ENCODE results near the gene SLC4A7.

SLC4A7 gene

GRCh38 chr3:27384191-27384590, 100.0 kb downstream of the SLC4A7 start:
- no peak for DNase-seq
- in situ Hi-C loops (cut with HindIII; ENCODE audit: low pct_ligation_motif_present, low pct_unique_long_range_greater_than_20kb, low sequenced_read_pairs), result no loop called here

DNA sequence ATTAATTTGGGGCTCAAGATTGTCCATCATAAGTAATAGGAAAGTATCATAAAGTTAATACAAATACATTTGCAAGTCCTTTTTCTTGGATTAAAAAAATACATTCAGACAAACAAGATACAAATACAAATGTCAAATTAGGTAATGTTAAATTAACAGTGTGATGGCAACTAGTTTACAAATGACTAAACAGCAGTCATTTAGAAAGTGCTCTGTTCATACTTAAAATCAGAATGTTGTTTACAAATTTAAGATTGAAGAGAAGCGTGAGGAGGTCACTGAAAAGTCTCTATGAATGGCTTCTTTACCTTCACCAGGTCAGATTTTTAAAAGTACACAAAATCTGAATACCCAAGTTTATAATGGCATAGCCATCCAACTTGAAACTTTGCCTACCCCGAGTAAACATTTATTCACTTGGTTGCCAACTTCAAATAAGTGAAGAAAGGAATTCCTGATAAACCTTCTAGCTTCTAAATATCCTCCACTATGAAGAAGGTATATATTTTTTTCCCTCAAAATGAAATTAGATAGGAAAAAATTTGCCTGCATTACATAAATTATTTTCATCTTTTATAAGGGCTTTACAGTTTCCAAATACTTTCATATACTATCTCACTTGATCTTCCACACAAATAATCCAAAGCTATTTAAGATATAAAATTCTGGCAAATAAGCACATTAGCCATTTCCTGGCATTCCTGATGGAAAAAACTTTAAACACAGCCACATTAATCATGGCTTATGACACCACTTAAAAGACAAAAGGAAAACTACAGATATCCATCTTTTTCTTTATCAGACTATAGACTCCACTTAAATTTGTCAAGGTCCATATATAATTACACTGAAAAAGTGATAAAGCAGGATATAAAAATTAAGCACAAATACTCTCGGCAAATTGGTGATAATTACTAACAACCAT, 103.5 kb downstream of the SLC4A7 start:
- no peak for DNase-seq
- in situ Hi-C loops (cut with HindIII; ENCODE audit: low pct_ligation_motif_present, low pct_unique_long_range_greater_than_20kb, low sequenced_read_pairs), result no loop called here

- in situ Hi-C loops (cut with HindIII; ENCODE audit: low pct_ligation_motif_present, low pct_unique_long_range_greater_than_20kb, low sequenced_read_pairs), result no loop called here
Measured at GRCh38 chr3:27378331-27378730, 105.9 kb downstream of the SLC4A7 start.

DNA sequence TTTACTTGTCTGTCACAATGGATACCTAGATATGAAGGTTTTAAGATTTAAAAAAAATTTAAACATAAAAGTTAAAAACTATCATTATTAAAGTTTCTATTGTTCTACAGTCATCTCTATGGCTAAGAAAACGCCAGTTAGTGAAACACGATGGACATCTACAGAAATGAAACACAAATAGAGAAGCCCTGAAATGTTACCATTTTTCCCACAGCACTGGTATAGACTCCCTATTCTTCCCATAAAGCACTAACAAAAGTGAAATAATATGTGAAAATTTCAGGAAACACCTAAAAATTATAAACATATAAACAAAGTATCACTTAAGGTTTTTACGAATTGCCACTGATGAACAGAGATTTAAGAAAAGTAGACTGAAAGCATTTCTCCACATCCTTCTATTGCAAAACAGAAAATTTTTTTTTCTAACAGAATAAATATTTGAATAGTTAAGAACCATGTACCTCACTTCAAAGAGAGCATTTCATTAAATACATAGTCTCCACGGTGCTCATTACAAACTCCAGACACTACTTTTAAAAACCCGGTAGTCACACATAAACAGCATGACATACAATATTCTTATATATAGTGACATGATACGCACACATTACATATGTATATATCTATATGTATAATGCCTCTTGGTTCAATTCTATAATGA, 107.9 kb downstream of the SLC4A7 start:
- in situ Hi-C loops (cut with HindIII; ENCODE audit: low pct_ligation_motif_present, low pct_unique_long_range_greater_than_20kb, low sequenced_read_pairs), result no loop called here
- DNase-seq, result no peak

More at GRCh38 chr3:27378331-27378730, 105.9 kb downstream of the SLC4A7 start:
- DNase-seq, result no peak

- in situ Hi-C loops (cut with HindIII; ENCODE audit: low pct_ligation_motif_present, low pct_unique_long_range_greater_than_20kb, low sequenced_read_pairs), result no loop called here
- peak; percentile 90 for DNase-seq
Measured at GRCh38 chr3:27368831-27369607, 115.2 kb downstream of the SLC4A7 start, which contains the start of gene NEK10. TSS of gene NEK10 (minus strand) at chr3:27369383. CDS start at chr3:27352882, 16,501 bp downstream.

DNA sequence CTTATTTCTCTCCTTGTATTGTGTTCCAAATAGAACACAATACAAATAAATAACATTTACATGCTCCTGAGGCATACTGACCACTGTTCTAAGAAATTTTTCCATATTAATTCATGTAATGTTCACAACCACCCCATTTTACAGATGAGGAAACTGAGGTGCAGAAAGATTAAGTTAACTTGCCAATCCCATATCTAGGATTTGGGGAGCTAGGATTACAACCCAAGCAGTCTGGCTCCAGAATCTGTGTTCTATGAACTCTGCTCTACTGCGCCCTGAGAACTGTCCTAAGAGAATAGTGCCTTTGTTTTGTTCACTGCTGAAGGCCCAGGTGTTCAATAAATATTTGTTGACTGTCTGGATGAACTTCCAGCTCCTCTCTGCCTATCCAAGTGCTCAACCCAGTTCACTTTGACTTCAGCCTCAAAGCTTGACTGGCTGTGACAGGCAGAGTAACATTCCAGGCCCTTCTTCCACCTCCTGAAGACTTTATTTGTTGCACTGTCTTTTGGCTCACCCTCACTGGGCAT, 118.1 kb downstream of the SLC4A7 start:
- in situ Hi-C loops (cut with HindIII; ENCODE audit: low pct_ligation_motif_present, low pct_unique_long_range_greater_than_20kb, low sequenced_read_pairs), result no loop called here
- no peak for DNase-seq

GRCh38 chr3:27360113-27361078, 123.8 kb downstream of the SLC4A7 start:
- DNase-seq, result no peak
- in situ Hi-C loops (cut with HindIII; ENCODE audit: low pct_ligation_motif_present, low pct_unique_long_range_greater_than_20kb, low sequenced_read_pairs), result no loop called here

DNA sequence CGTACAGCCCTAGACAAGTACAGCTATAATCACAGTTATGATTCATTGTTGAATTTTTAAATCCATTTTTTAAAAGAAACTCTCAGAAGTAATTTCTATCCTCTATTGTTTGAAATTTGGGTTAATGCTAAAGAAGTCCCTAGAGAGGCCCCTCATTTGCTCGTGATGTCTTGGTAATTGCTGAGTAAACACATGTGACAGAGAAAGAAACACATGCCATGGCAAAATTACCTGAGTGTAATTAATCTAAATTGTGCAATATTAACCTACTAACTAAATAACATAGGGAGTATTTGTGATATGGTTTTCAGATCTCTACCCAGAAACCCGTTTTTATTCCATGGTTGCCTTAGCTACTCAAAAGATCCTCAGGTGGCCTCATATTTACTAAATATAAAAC, 125.8 kb downstream of the SLC4A7 start:
- DNase-seq, result no peak
- in situ Hi-C loops (cut with HindIII; ENCODE audit: low pct_ligation_motif_present, low pct_unique_long_range_greater_than_20kb, low sequenced_read_pairs), result no loop called here

DNA sequence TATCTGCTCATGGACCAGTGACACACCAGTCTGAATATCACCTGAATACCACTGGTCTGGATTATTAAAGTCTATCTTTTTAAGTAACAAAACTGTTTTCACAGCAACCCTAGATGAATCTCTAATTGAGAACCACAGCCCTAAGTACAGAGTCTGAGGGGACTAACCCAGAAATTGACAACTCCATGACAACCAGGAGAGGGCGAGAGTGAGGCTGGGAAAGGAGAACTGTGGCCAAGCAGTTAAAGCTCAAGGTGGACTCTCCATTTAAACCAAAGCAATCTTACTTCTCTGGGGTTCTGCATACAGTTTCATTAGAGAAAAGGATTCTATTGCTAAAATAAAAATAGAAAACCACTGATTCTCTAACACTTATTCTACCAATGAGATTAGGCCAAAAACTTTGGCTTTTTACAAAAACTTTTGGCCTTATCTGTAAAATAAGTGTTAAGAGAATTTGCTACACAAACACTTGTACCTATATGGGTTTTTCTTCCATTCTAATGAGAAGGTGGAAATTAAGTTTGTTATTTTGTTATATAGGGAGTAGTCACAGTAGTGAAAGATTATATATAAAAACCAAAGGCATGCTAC, 126.4 kb downstream of the SLC4A7 start:
- in situ Hi-C loops (cut with HindIII; ENCODE audit: low pct_ligation_motif_present, low pct_unique_long_range_greater_than_20kb, low sequenced_read_pairs), result no loop called here
- DNase-seq, result peak; percentile 65

DNA sequence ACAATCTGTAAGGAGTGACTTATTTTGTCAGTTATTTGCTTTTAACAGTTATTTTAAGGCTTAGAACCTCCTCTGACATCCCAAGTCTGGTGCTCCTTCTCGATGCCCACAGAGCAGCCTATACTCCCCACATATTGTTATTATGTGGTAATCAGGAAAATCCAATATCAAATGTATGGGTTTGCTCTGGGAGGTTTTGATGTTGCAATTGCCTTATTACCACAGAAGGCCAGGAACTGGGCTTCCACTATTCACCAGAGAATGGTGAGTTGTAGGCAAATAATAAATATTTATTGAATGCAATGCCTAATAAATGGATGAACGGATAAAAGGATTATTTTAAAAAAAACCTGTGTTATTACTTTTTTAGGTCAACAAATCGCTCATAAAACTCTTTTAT, 127.2 kb downstream of the SLC4A7 start:
- in situ Hi-C loops (cut with HindIII; ENCODE audit: low pct_ligation_motif_present, low pct_unique_long_range_greater_than_20kb, low sequenced_read_pairs), result no loop called here
- no peak for DNase-seq

GRCh38 chr3:27354588-27355203, 129.5 kb downstream of the SLC4A7 start:
- in situ Hi-C loops (cut with HindIII; ENCODE audit: low pct_ligation_motif_present, low pct_unique_long_range_greater_than_20kb, low sequenced_read_pairs), result no loop called here
- DNase-seq, result no peak

GRCh38 chr3:27354161-27354560, 130.0 kb downstream of the SLC4A7 start:
- DNase-seq, result no peak
- in situ Hi-C loops (cut with HindIII; ENCODE audit: low pct_ligation_motif_present, low pct_unique_long_range_greater_than_20kb, low sequenced_read_pairs), result no loop called here

DNA sequence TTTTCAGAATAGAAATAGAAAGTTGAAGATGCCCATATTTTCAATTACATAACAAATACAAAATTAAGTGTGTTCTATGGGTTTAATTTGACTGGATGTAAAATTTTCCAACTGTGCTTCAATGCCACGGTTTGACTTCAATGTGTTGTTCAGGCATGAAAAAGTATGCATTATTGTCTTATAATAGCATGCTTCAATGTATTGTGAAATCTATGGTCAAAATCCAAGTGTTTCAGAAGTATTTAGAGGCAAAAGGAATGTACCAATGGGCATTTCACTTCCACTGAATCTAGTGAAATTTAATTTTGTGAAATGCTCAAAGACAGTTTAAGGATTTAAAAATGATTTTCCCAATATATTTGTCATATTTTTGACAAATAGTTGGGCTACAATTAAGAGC, 131.0 kb downstream of the SLC4A7 start:
- in situ Hi-C loops (cut with HindIII; ENCODE audit: low pct_ligation_motif_present, low pct_unique_long_range_greater_than_20kb, low sequenced_read_pairs), result no loop called here
- DNase-seq, result no peak

- in situ Hi-C loops (cut with HindIII; ENCODE audit: low pct_ligation_motif_present, low pct_unique_long_range_greater_than_20kb, low sequenced_read_pairs), result no loop called here
Measured at GRCh38 chr3:27352047-27352446, 132.1 kb downstream of the SLC4A7 start.

GRCh38 chr3:27349832-27350231, 134.4 kb downstream of the SLC4A7 start:
- in situ Hi-C loops (cut with HindIII; ENCODE audit: low pct_ligation_motif_present, low pct_unique_long_range_greater_than_20kb, low sequenced_read_pairs), result no loop called here
- DNase-seq, result no peak

More at GRCh38 chr3:27352047-27352446, 132.1 kb downstream of the SLC4A7 start:
- no peak for DNase-seq

- in situ Hi-C loops (cut with HindIII; ENCODE audit: low pct_ligation_motif_present, low pct_unique_long_range_greater_than_20kb, low sequenced_read_pairs), result no loop called here
- no peak for DNase-seq
Measured at GRCh38 chr3:27345959-27346865, 138.0 kb downstream of the SLC4A7 start.

Data from ACHN (cell line).